Limb (tissue), 2 donors: ENCODE data around the gene SRGAP1.
"Not testable (repeated sequence)": the region's sequence is repeated elsewhere in the genome, so short reads cannot be mapped to it uniquely, and the experiment has no call there.

Experiments
- DNase-seq, 2 donors: peaks; one replicate each; pipeline ENCODE4 v3.0.0-alpha.2; 2016; ENCODE audit errors: extremely low spot score in 2 of 2

SRGAP1 gene

DNA sequence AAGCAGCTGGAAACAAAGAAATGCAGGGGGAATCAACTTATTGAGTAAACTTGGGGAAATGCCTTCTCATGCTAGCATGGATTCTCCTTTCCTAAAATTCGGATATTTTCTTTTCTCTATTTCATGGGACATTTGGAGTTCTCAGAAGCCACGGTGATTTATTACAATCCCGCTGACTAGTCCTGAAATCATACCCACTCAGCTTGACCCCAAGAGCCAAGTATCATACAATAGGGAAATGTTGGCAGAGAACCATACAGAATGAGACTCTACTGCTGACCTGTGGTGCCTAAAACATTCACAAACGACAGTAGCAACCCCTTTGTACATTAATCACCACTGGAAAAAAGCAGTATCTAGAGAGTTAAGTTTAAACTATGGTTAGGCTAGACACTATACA, 265.2 kb downstream of the SRGAP1 start:
- no peak for DNase-seq

DNA sequence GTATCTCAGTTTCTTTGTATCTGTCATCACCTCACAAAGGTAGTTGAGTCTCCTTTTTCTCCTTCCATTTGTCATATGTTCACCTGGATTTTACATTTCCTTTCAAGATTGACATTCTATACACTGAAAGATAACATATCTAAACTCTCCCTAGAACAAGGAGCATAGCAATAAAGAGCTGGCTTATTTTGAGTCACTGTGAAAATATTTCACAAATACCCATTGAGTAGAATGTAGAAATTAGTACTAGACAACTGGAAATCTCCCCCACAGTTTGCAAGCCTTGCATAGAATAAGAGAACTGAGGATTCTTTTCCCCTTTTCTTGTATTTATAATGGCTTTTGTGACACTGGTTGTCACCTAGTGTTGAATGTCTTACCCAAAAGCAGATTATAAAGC, 266.4 kb downstream of the SRGAP1 start:
- DNase-seq, result no peak

DNA sequence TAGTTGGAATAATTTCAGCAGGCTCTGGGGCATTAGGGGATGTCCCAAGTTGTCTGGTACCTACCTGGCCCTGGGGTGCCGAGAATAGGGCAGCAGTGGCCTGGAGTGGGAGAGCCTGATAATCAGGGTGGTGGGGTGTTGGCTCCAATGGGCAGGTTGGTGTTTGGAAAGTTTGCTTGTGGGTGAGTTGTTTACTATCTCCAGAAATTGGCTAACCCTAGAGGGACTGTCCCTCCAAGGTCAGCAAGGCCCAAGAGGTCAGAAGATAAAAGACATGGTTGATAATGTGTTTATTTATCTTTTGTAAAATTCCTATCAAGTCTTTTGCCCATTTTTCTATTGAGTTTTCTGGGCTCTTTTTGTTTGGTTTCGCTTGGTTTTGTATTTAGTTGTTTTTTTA, 272.5 kb downstream of the SRGAP1 start:
- DNase-seq, result no peak

DNA sequence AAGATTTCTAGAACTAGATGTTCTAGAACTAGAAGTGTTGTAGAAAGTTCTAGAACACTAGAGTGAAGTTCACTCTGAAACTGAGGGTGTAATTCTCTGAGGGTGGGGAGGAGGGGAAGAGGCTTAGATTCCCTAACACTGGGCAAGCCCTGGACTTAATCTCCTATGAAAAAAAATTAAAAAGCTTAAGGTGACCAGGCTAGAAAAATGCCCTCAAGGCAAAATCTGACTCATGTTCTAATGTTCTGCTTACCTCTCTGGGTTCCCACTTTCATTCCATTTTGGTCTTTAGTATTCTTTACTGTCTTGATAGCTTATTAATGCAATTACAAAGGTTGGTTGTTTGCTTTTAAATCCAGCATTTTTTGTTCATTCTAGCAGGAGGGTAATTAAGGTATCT, 276.1 kb downstream of the SRGAP1 start:
- DNase-seq, result no peak

DNA sequence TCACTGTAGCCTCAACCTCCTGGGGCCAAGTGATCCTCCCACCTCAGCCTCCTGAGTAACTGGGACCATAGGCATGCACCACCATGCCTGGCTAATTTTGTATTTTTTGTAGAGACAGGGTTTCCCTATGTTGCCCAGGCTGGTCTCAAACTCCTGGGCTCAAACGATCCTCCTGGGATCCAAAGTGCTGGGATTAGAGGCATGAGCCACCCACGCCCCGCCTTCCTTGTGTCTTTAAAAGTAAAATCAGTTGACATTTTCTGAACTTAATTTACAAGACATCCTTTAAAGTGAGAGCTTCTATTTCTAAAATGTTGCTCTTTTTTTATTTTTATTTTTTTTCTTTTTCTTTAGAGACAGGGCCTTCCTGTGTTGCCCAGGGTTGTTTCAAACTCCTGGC, 276.6 kb downstream of the SRGAP1 start:
- DNase-seq, result not testable (repeated sequence)

DNA sequence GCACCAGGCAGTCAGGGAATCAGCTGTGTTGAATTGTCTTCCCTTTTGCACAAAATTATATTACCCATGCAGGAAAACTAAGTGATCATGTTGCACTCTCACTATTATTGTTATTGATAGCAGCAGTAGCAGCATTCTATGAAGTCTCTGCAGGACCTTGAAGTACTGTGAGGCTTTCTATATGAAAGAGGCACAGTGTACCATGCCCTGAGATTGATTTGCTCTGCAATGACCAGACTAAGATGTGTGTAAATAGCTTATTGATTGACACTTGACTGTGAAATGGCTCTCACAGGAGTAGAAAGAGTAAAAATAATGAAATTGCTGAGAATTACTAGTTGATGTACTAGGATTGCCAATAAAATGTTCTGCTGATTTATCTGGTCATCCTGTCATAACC, 277.7 kb downstream of the SRGAP1 start:
- DNase-seq, result no peak

DNA sequence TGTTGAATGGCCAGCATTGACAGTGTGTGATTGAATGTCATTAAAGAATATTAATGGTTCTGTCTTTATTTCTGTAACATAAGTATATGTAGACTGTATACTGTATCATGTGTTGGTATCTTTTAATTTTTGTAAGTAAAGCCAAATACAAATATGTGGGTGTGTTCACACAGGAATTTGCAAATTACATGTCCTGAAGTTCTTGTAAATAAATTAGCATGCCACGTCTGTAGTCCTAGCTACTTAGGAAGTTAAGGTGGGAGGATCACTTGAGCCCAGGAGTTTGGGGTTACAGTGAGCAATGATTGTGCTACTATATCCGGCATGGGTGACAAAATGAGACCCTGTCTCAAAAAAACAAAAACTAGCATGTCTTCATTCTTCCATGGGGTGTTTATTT, 278.5 kb downstream of the SRGAP1 start:
- no peak for DNase-seq

DNA sequence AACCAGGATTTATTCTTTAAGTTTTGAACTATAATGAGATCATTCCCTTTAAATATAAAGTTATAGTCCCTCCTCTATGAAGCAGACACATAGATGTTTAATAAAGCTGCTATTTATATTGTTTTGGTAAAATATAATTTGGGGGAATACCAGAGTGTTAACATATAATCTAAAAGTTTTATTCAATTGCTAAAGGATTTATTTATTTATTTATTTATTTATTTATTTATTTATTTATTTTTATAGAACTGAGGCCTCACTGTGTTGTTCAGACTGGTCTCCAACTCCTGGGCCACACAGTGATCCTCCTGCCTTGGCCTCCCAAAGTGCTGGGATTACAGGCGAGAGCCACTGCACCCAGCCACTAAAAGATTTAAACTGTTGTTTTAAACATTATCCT, 278.9 kb downstream of the SRGAP1 start:
- DNase-seq, result no peak

DNA sequence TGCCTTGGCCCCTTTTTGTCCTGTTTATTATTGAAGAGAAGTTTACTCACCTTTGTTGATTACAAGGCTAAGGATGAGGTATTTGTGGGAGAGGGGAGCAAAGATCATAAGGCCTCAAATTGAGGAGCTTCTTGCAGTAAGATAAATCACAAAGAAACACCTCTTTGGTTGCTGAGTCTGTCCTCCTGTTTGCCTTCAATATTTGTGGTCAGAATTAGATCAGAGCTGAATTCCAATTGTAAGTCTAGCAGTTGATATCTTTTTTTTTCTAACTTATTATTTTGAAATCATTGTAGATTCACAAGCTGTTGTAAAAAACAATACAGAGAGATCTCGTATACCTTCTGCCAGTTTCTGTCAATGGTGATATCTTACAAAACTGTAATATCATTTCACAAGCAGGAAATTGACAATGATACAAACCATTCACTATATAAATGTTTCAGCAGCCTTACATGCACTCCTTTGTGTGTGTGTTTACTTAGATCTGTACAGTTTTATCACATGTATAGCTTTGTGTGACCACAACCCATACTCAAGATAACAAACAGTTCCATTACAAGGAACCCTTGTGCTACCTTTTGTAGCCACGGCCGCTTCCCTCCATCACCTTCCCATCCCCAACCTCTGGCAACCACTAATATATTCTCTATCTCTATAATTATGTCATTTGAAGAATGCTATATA, 280.2 kb downstream of the SRGAP1 start:
- no peak for DNase-seq

DNA sequence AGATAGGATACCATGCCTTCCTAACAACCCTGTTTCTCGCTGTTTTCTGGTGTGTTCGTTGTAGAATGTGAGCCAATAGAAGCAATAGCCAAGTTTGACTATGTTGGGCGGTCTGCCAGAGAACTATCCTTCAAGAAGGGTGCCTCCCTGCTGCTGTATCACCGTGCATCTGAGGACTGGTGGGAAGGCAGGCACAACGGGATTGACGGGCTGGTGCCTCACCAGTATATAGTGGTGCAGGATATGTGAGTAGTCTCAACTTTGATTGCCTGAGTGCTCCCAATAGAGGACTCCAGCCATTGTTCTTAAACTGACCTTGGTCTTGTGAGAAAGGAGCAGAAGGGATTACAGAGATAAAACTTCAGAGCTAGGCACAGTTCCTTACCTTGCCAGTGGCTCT, 281.4 kb downstream of the SRGAP1 start:
- DNase-seq, result no peak

DNA sequence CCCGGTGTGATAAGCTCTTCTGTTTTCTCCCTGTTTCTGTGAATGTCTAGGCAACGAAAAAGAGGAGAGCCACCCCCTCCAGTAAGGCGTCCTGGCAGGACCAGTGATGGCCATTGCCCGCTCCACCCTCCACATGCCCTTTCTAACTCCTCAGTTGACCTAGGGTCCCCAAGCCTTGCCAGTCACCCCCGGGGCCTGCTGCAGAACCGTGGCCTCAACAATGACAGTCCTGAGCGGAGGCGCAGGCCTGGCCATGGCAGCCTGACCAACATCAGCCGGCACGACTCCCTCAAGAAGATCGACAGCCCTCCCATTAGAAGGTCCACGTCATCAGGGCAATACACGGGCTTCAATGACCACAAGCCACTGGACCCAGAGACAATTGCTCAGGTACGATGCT, 283.3 kb downstream of the SRGAP1 start:
- DNase-seq, result no peak

DNA sequence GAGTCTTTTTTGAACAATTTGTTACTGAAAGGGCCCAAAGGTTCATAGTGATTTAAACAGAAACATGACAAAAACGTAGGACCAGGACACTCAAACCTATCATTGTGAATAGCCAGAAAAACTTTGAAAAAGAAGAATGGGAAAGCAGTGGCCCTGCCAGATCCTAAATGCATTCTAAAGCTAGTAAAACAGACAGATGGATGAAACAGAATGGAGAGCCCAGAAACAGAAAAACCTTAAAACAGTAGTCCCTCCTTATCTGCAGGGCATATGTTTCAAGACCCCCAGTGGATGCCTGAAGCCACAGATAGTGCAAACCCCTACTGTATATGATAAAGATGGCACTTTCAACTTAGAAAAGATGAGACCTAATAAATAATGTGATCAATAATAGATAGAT, 283.9 kb downstream of the SRGAP1 start:
- DNase-seq, result no peak

DNA sequence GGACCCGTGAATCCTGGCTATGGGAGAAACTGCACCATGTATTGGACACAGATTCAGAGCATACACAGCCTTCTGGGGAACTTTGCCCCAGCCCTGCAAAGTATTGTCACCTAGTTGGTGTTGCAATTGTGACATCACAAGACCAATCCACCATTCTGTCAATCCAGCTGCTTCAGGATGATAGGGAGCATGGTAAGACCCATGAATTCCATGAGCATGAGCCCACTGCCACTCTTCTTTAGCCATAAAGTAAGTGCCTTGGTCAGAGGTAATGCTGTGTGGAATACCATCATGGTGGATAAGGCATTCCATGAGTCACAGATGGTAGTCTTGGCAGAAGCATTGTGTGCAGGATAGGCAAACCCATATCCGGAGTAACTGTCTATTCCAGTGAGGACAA, 286.0 kb downstream of the SRGAP1 start:
- not testable (repeated sequence) for DNase-seq

DNA sequence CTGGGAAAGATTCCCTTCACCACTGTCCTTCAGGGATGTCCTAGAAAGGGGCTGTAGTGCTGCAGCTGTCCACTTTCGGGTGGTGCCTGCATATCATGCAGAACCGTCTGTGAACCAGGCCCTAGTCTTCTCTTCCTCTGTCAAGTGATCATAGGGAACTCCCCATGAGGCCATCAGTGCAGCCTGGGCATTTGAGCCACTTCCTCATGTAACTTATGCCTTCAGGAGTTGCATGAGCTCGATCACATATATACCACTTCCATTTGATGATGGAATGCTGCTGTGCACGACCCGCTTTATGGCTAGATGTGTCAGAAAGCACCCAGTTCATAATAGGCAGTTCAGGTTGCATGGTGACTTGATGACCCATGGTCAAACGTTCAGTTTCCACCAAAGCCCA, 287.0 kb downstream of the SRGAP1 start:
- not testable (repeated sequence) for DNase-seq

DNA sequence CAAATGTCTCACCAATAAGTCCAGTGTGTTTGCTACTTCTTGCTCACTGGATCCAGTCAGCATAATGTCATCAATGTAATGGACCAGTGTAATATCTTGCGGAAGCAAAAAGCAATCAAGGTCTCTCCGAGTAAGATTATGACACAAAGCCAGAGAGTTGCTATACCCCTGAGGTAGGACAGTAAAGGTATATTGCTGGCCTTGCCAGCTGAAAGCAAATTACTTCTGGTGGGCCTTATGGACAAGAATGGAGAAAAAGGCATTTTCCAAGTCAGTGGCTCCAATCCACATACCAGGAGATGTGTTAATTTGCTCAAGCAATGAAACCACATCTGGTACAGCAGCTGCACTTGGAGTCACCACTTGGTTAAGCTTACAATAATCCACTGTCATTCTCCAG, 288.2 kb downstream of the SRGAP1 start:
- not testable (repeated sequence) for DNase-seq

DNA sequence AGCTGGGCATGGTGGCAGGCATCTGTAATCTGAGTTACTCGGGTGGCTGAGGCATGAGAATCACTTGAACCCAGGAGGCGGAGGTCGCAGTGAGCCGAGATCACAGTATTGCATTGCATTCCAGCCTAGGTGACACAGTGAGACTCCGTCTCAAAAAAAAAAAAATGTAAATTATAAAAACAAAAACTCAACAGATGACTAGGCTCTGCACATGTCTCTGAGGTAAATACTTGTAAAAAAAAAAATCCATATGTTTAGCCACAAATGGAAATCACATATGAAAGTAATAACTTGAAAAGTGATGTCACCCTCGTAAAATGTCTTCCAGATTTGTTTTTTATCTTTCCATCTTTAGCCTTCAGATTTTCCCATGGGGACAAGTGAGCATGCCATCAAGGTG, 292.6 kb downstream of the SRGAP1 start:
- DNase-seq, result no peak

DNA sequence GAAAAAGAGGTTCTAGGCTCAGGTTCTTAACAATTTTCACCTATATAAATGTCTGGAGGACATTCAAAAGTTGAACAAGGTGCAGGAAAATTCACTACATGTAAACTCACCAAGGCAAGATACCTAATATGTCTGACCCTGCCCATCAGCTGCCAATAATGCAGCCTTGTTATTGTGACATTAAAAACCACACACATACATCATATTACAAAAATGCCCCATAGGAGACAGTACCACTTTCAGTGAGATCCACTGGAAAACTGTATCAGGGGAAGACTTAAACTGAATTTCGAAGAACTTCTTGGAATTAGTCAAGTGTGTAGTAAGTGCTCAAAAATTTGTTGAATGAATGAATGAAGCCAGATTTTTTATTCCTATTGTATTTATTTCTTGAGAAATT, 294.5 kb downstream of the SRGAP1 start:
- DNase-seq, result no peak

DNA sequence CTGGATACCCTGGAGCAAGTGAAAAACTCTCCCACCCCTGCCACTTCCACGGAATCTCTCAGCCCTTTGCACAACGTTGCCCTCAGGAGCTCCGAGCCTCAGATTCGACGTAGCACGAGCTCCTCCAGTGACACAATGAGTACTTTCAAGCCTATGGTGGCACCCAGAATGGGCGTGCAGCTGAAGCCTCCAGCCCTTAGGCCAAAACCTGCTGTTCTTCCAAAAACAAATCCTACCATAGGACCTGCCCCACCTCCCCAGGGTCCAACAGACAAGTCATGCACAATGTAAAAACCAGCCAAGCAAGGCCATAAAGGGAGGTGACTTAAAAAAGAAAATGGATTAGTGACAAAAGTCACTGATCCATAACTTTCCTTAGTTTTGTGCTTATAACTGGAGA, 297.9 kb downstream of the SRGAP1 start:
- DNase-seq, result no peak

DNA sequence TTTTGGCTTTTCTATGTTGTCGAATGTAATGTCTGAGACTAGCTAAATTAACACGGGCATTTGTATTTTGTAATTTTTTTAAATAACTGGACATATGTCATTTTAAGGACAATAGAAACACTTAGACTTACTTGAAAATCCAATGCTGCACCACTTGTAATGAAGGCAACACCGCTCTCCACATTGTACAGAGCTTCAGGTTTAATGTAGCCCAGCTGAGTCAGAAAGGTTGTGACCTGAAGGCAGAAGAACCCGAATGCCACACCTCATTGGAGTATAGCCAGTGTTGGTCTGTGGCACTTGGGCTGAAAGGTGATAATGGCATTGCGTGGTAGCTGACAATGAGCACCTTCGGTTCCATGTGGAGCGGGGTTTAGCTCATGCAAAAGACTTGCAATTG, 298.3 kb downstream of the SRGAP1 start:
- no peak for DNase-seq

DNA sequence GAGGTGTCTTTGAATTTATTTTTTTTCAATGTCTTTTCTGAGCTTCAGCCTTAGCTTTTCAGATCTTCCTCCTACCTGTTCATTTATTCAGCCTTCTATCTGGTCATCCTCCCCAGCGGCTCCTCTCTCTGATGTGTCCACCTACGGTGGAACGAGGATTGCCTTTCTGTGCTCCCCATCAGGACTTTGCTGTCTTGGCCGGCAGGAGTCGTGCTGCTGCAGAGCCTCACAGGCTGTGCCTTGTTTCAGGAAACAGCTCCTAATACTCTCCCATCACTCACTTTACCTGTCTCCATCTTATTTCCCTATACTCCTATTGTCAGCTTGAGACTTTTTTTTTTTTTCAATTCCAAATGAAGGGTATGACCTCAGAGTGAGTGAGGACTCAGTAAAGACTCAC, 300.7 kb downstream of the SRGAP1 start:
- DNase-seq, result no peak

DNA sequence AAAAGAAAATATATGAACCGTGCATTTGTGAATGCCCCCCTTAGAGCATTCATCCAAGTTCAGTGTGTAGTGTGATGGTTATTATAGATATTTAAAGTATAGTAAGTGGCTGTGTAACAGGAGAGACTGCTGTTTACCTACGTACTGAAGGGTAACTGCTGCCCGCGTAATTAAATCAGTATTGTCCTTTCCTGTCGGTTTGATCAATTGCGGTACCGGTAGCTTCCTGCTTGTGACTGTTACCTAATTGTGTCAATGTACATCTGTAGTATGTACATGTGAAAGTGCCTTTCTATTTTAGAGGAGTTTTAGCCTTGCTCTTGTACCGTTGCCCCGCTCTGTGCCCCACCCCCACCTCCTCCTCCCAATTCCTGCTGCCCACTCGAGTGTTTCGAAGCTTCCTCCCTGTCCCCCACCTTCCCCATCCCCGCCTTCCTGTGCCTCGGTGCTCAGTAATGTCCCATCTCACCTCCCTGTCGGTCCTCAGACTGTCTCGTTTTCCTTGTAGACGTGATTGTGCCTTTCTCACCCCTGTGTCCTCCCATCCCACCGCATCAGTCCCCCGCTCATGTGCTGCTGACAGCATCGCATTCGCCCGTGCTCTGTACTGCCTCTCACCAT, 302.6 kb downstream of the SRGAP1 start:
- no peak for DNase-seq

DNA sequence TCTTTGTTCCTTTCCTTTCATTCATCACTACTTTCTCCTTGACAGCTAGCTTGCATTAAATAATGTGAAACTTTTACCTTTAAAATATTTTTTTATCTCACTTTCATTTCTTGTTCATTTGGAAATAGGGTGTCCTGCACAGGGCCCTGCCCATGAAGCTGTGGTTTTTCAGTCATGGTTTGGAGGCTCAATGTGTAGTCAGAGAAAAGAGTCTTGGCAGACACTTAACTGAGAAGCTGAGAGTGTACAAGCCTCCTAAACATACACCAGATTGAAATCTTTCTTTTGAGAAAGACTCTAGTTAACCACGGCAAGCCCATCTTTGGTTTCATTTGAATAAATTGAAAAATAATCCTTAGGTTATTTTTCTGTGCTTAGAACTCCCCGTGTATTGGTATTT, 303.4 kb downstream of the SRGAP1 start:
- DNase-seq, result no peak

DNA sequence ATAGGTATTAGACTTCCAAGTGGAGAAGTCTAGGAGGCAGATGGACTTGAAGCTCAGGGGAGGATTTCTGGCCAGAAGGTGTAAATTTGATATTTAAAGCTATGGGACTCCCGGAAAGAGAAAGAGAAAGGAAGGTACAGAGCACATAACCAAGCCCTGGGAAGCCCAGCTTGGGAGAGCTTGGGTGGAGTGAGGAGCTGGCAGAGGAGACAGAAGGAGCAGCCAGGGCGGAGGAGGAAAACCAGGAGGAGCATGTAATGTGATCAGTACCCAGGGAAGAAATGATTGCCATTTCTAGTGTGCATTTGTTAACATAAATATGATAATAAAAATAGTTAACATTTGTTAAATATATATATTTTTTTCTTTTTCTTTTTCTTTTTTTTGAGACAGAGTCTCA, 310.2 kb downstream of the SRGAP1 start:
- DNase-seq, result no peak

DNA sequence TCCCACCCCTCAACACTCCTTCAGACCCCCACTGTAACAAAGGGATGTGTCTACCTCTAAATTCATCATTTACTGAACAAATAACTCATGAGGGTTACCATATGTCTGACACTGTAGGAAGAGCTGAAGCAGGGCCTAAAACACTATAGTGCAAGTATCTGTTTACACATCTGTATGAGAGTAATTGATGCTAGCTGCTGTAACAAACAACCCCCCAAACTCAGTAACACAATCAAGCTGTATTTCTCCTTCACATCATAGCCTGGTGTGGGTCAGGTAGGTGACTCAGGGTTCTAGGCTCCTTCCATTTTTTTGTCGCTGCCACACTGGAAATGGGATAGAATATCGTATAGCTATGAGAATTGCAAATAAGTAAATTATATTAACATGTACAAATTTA, 312.6 kb downstream of the SRGAP1 start:
- no peak for DNase-seq
